Neural cell (in vitro differentiated cells): Measurements from ENCODE around the gene TRIM6. TPM values are rescaled to one million over a fixed set of nuclear protein-coding genes. Genes with fewer than 3 reads are reported as not detected.
"Not testable (repeated sequence)": the region's sequence is repeated elsewhere in the genome, so short reads cannot be mapped to it uniquely, and the experiment has no call there.

Experiments used
- H2AFZ ChIP-seq: fragments of 200-600, 300-800 bp; sonication (generic), shearing (Covaris generic); 2 replicates; pipeline ENCODE4 v1.6.0; 2014; ENCODE audit warnings: low read depth, mild to moderate bottlenecking, antibody characterized with exemption, low read length, moderate library complexity
- H3F3A ChIP-seq: fragments of 200-600 bp; shearing (Covaris generic); 2 replicates; pipeline ENCODE4 v1.6.1; 2016; ENCODE audit warnings: mild to moderate bottlenecking, moderate library complexity, mixed read lengths, antibody characterized with exemption, low read length; ENCODE audit not compliant: insufficient read depth, poor library complexity, severe bottlenecking
- H3K27ac ChIP-seq: fragments of 200-600, 300-800 bp; sonication (generic), shearing (Covaris generic); 2 replicates; pipeline ENCODE4 v1.5.1; 2014; ENCODE audit warnings: mild to moderate bottlenecking, low read length, moderate library complexity
- H3K27me3 ChIP-seq: fragments of 300-800, 200-600 bp; sonication (generic), shearing (Covaris generic); 2 replicates; pipeline ENCODE4 v1.6.0; 2014; ENCODE audit warnings: mild to moderate bottlenecking, low read depth, low read length, moderate library complexity; ENCODE audit not compliant: insufficient read depth
- H3K36me3 ChIP-seq: fragments of 300-800, 200-600 bp; sonication (generic), shearing (Covaris generic); 2 replicates; pipeline ENCODE4 v1.5.1; 2014; ENCODE audit warnings: mild to moderate bottlenecking, antibody characterized with exemption, low read length, moderate library complexity; ENCODE audit not compliant: insufficient read depth
- H3K4me2 ChIP-seq: fragments of 300-800, 200-600 bp; sonication (generic), shearing (Covaris generic); 2 replicates; pipeline ENCODE4 v1.6.0; 2014; ENCODE audit warnings: mild to moderate bottlenecking, low read length
- H3K4me3 ChIP-seq: fragments of 300-800, 200-600 bp; sonication (generic), shearing (Covaris generic); 2 replicates; pipeline ENCODE4 v1.5.1; 2014; ENCODE audit warnings: mild to moderate bottlenecking, low read length, moderate library complexity
- H3K79me2 ChIP-seq: fragments of 200-600 bp; shearing (Covaris generic); replicated peaks from 2 replicates; pipeline ENCODE4 v1.6.0; 2014; ENCODE audit warnings: mild to moderate bottlenecking, low read length, moderate library complexity; ENCODE audit not compliant: insufficient read depth
- H3K9ac ChIP-seq: fragments of 300-800, 200-600 bp; sonication (generic), shearing (Covaris generic); 2 replicates; pipeline ENCODE4 v1.6.1; 2016; ENCODE audit warnings: mild to moderate bottlenecking, low read length, mixed read lengths
- H3K9me2 ChIP-seq: fragments of 200-600 bp; shearing (Covaris generic); 2 replicates; pipeline ENCODE4 v1.6.1; 2016; ENCODE audit warnings: mild to moderate bottlenecking, low read length, mixed read lengths; ENCODE audit not compliant: insufficient read depth
- H3K9me3 ChIP-seq: fragments of 200-600, 300-800 bp; sonication (generic), shearing (Covaris generic); 2 replicates; pipeline ENCODE4 v1.6.1; 2016; ENCODE audit warnings: mild to moderate bottlenecking, mixed run types, low read length, moderate library complexity, mixed read lengths
- H4K20me1 ChIP-seq: fragments of 200-600 bp; shearing (Covaris generic); 2 replicates; pipeline ENCODE4 v1.6.1; 2016; ENCODE audit warnings: mild to moderate bottlenecking, mixed run types; ENCODE audit not compliant: insufficient read depth
- CTCF ChIP-seq: fragments of 450-650 bp; IDR thresholded peaks from 2 replicates; pipeline ENCODE4 v1.5.1; 2014; ENCODE audit warnings: antibody characterized with exemption, mild to moderate bottlenecking, moderate library complexity; ENCODE audit not compliant: poor library complexity, severe bottlenecking
- EP300 ChIP-seq: fragments of 450-650 bp; conservative IDR thresholded peaks from 2 replicates; pipeline ENCODE4 v1.6.1; 2014; ENCODE audit warnings: antibody characterized with exemption, mild to moderate bottlenecking, moderate library complexity; ENCODE audit not compliant: poor library complexity, severe bottlenecking
- EZH2 ChIP-seq: fragments of 200-600, 300-800 bp; shearing (Covaris generic), sonication (generic); IDR thresholded peaks from 2 replicates; pipeline ENCODE4 v1.6.1; 2014; ENCODE audit warnings: antibody characterized with exemption, low read length, borderline replicate concordance, mild to moderate bottlenecking; ENCODE audit not compliant: insufficient read depth, poor library complexity, severe bottlenecking
- MXI1 ChIP-seq: fragments of 450-650 bp; conservative IDR thresholded peaks from 2 replicates; pipeline ENCODE4 v1.6.1; 2014; ENCODE audit warnings: antibody characterized with exemption, mild to moderate bottlenecking; ENCODE audit not compliant: poor library complexity, severe bottlenecking
- POLR2AphosphoS5 ChIP-seq: IDR thresholded peaks from 2 replicates; pipeline ENCODE4 v1.6.1; 2012
- RAD21 ChIP-seq: fragments of 450-650 bp; conservative IDR thresholded peaks from 2 replicates; pipeline ENCODE4 v1.6.1; 2014; ENCODE audit warnings: antibody characterized with exemption, mild to moderate bottlenecking, moderate library complexity
- REST ChIP-seq: IDR thresholded peaks from 2 replicates; pipeline ENCODE4 v1.6.1; 2012; ENCODE audit warnings: borderline replicate concordance
- SMC3 ChIP-seq: fragments of 450-650 bp; conservative IDR thresholded peaks from 2 replicates; pipeline ENCODE4 v1.6.1; 2014; ENCODE audit warnings: antibody characterized with exemption, mild to moderate bottlenecking, moderate library complexity; ENCODE audit not compliant: poor library complexity
- TAF1 ChIP-seq: IDR thresholded peaks from 2 replicates; pipeline ENCODE4 v1.6.1; 2012; ENCODE audit warnings: low read depth
- polyA plus RNA-seq: library from polyadenylated mRNA; depleted of rRNA; stranded (reverse); fragments of >200 nt; gene quantifications from 2 replicates; pipeline ENCODE4 v1.2.3, GENCODE V29; 2014

Gene TRIM6
- polyA plus RNA-seq, 1 donor from 2014 or later: not detected

GRCh38 chr11:5655474-5655873, 59.0 kb downstream of the TRIM6 start:
- no peaks in the 10 kb centered on the region for H3K79me2 ChIP-seq
- no peak overlapping the region for H3K9ac ChIP-seq
- no peaks in the 10 kb centered on the region for H3F3A ChIP-seq
- H3K9me3 ChIP-seq: peaks cover 3% of the 10 kb centered on the region
- H3K4me2 ChIP-seq: no peak overlapping the region
- no peak overlapping the region for H2AFZ ChIP-seq
- no peaks in the 10 kb centered on the region for H4K20me1 ChIP-seq
- H3K9me2 ChIP-seq: no peaks in the 10 kb centered on the region
- TF ChIP-seq POLR2AphosphoS5 (no peak), RAD21 (no peak), EP300 (no peak), MXI1 (no peak), TAF1 (no peak), CTCF (no peak), REST (no peak), EZH2 (no peak), SMC3 (no peak)
- no peaks in the 10 kb centered on the region for H3K27me3 ChIP-seq
- H3K36me3 ChIP-seq: no peaks in the 10 kb centered on the region
- no peak overlapping the region for H3K4me3 ChIP-seq
- no peak overlapping the region for H3K27ac ChIP-seq

- H2AFZ ChIP-seq, H3K4me2 ChIP-seq, H3K27me3 ChIP-seq, H3K9me3 ChIP-seq, H3K9me2 ChIP-seq, H3K4me3 ChIP-seq, H3K27ac ChIP-seq, H3F3A ChIP-seq, H3K79me2 ChIP-seq, H3K9ac ChIP-seq, H3K36me3 ChIP-seq, H4K20me1 ChIP-seq: not testable (repeated sequence)
Measured at GRCh38 chr11:5656956-5657355, 60.5 kb downstream of the TRIM6 start.

- no peak overlapping the region for H3K9ac ChIP-seq
- no peaks in the 10 kb centered on the region for H3K9me2 ChIP-seq
- no peak overlapping the region for H2AFZ ChIP-seq
- no peaks in the 10 kb centered on the region for H4K20me1 ChIP-seq
- H3K27me3 ChIP-seq: no peaks in the 10 kb centered on the region
- H3F3A ChIP-seq: no peaks in the 10 kb centered on the region
- no peak for TF ChIP-seq TAF1
- TF ChIP-seq SMC3: no peak
- no peak for TF ChIP-seq CTCF
- no peak for TF ChIP-seq POLR2AphosphoS5
- TF ChIP-seq REST: no peak
- no peak for TF ChIP-seq RAD21
- TF ChIP-seq EZH2: no peak
- TF ChIP-seq MXI1: no peak
- no peak for TF ChIP-seq EP300
- no peaks in the 10 kb centered on the region for H3K9me3 ChIP-seq
- H3K4me2 ChIP-seq: no peak overlapping the region
- no peak overlapping the region for H3K27ac ChIP-seq
- no peak overlapping the region for H3K4me3 ChIP-seq
- no peaks in the 10 kb centered on the region for H3K36me3 ChIP-seq
- H3K79me2 ChIP-seq: no peaks in the 10 kb centered on the region
Measured at GRCh38 chr11:5658318-5658717, 61.9 kb downstream of the TRIM6 start.
